Measurements from ENCODE around the gene PLD1.

DNA sequence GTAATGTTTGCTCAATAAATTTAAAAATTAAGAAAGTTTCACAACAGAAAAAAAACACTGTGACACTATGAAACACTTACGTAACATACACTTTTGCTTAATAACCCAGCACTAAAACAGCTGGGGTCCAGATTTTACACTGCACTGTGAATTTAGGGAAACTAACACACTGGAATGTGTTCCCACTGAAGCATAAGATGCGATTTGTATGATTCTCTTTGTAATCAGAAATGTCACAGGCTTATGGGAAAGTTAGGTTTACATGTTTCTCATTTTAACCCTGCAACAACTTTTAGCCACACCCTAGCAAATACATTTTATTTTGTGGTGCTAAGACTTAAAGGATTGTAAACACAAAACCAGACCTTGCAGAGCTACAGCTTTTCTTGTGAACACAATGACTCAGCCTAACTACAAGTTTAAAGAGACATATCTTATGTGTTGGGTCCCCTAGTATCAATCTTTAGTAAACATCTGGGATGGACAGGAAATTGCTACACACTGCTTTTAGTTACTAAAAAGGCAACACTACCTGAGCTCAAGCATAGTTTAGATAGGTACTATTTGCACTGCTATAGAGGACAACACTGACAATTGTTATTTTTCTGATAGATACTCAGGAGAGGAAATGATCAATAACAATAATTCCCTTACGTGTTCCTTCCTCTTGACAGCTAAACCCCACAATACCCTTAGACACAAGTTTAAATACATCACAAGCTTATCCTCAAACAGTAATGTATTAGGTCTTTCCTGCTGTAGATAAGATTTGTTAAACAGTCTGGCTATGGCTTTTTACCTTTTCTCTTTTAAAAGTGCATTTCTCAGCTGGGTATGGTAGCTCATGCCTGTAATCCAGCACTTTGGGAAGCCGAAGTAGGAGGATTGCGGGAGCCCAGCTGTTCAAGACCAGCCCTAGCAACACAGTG lies 3.8 kb downstream of the PLD1 start:
- no peak for TF ChIP-seq NFIC (IDR thresholded peaks at IDR 0.05; ENCODE audit: low read depth, low read length)
- TF ChIP-seq CEBPB (IDR thresholded peaks at IDR 0.05; ENCODE audit: borderline replicate concordance in 1 of 2, low read depth in 2 of 2, low read length in 2 of 2): no peak
- no peak for TF ChIP-seq EZH2 (IDR thresholded peaks at IDR 0.05; ENCODE audit: borderline replicate concordance, control insufficient read depth, low read depth, low read length)
- TF ChIP-seq, protein P1, sequence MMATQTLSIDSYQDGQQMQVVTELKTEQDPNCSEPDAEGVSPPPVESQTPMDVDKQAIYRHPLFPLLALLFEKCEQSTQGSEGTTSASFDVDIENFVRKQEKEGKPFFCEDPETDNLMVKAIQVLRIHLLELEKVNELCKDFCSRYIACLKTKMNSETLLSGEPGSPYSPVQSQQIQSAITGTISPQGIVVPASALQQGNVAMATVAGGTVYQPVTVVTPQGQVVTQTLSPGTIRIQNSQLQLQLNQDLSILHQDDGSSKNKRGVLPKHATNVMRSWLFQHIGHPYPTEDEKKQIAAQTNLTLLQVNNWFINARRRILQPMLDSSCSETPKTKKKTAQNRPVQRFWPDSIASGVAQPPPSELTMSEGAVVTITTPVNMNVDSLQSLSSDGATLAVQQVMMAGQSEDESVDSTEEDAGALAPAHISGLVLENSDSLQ (IDR thresholded peaks at IDR 0.05): no peak
- no peak for TF ChIP-seq JUNB (IDR thresholded peaks at IDR 0.05)
- TF ChIP-seq MAX (IDR thresholded peaks at IDR 0.05; ENCODE audit: low read depth, low read length): no peak

Data from GM12878 (cell line).